IMR-90 (cell line): ENCODE measurements around the gene SYT8.

Experiments used
- BHLHE40 ChIP-seq: fragments of 150-350 bp; IDR thresholded peaks from 2 replicates; pipeline ENCODE4 v1.6.1; 2016; ENCODE audit warnings: mild to moderate bottlenecking, low read depth, low read length
- CEBPB ChIP-seq: IDR thresholded peaks from 2 replicates; pipeline ENCODE4 v1.6.1; 2012; ENCODE audit warnings: low read depth, low read length, improper control_type of control experiment
- CHD1 ChIP-seq: IDR thresholded peaks from 2 replicates; pipeline ENCODE4 v1.6.1; 2012; ENCODE audit warnings: low read depth, low read length, improper control_type of control experiment
- MXI1 ChIP-seq: IDR thresholded peaks from 2 replicates; pipeline ENCODE4 v1.6.1; 2012; ENCODE audit warnings: low read depth, mild to moderate bottlenecking, low read length, moderate library complexity, borderline replicate concordance
- NFE2L2 ChIP-seq: fragments of 150-350 bp; IDR thresholded peaks from 2 replicates; pipeline ENCODE4 v1.6.1; 2016; ENCODE audit warnings: low read depth, mild to moderate bottlenecking, low read length
- POLR2A ChIP-seq: IDR thresholded peaks from 2 replicates; pipeline ENCODE4 v1.6.1; 2012; ENCODE audit warnings: mild to moderate bottlenecking, low read depth, low read length
- RAD21 ChIP-seq: IDR thresholded peaks from 2 replicates; pipeline ENCODE4 v1.6.1; 2012; ENCODE audit warnings: low read length, improper control_type of control experiment
- RCOR1 ChIP-seq: IDR thresholded peaks from 2 replicates; pipeline ENCODE4 v1.6.1; 2012; ENCODE audit warnings: mild to moderate bottlenecking, low read length, improper control_type of control experiment; ENCODE audit not compliant: insufficient replicate concordance
- RFX5 ChIP-seq: IDR thresholded peaks from 2 replicates; pipeline ENCODE4 v1.8.0; 2012; ENCODE audit warnings: low read depth, mild to moderate bottlenecking, low read length, moderate library complexity
- SMC3 ChIP-seq: fragments of 150-350 bp; IDR thresholded peaks from 2 replicates; pipeline ENCODE4 v1.6.1; 2016; ENCODE audit warnings: low read depth, mild to moderate bottlenecking, antibody characterized with exemption, low read length, moderate library complexity
- USF2 ChIP-seq: fragments of 150-350 bp; IDR thresholded peaks from 2 replicates; pipeline ENCODE4 v1.6.1; 2017; ENCODE audit warnings: mild to moderate bottlenecking, antibody characterized with exemption, low read length, low read depth
- TF ChIP-seq, protein P1 (sequence below): conservative IDR thresholded peaks from 2 replicates; pipeline ENCODE4 v1.5.1; 2012; ENCODE audit warnings: mild to moderate bottlenecking, low read depth, low read length, improper control_type of control experiment

DNA sequence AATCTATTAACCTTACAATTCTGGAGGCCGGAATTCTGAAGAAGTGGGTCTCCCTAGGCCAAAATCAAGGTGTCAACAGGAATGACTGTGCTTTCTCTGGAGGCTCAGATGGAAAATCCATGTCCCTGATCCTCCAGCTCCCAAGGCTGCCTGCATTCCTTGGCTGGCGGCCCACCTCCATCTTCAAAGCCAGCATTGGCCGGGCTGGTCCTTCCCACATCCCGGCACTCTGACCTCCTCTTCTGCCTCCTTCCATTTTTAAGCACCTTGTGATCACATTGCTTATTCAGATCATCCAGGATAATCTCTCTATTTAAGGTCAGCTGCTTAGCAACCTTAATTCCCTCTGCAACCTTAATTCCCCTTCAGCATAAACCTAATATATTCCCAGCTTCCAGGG, 48.3 kb upstream of the SYT8 start:
- TF ChIP-seq, protein P1, sequence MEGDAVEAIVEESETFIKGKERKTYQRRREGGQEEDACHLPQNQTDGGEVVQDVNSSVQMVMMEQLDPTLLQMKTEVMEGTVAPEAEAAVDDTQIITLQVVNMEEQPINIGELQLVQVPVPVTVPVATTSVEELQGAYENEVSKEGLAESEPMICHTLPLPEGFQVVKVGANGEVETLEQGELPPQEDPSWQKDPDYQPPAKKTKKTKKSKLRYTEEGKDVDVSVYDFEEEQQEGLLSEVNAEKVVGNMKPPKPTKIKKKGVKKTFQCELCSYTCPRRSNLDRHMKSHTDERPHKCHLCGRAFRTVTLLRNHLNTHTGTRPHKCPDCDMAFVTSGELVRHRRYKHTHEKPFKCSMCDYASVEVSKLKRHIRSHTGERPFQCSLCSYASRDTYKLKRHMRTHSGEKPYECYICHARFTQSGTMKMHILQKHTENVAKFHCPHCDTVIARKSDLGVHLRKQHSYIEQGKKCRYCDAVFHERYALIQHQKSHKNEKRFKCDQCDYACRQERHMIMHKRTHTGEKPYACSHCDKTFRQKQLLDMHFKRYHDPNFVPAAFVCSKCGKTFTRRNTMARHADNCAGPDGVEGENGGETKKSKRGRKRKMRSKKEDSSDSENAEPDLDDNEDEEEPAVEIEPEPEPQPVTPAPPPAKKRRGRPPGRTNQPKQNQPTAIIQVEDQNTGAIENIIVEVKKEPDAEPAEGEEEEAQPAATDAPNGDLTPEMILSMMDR: no peak
- no peak for TF ChIP-seq CEBPB
- no peak for TF ChIP-seq POLR2A
- no peak for TF ChIP-seq RFX5
- TF ChIP-seq MXI1: no peak
- no peak for TF ChIP-seq BHLHE40
- no peak for TF ChIP-seq CHD1
- no peak for TF ChIP-seq RAD21
- TF ChIP-seq RCOR1: no peak
- TF ChIP-seq SMC3: no peak
- TF ChIP-seq NFE2L2: no peak
- TF ChIP-seq USF2: no peak
